Activated CD8-positive, alpha-beta T cell treated with anti-CD3 and anti-CD28 coated beads, Interleukin-2, amount 10 ng/mL, durations not matched to agents 7 days and 5 days (primary cell): Measurements from ENCODE around the gene POFUT2. TPM values are rescaled to one million over a fixed set of nuclear protein-coding genes. Genes with fewer than 3 reads are reported as not detected.

Source experiments
- ATAC-seq: fragments of 150-1000 bp; cut with Tn5 transposase; one replicate; pipeline ENCODE4 v1.10.0; 2021; ENCODE audit warnings: moderate library complexity
- CTCF ChIA-PET: fragments of 350-600 bp; sonication (Branson Sonifier 250); formaldehyde crosslinking; loops from one replicate; lab custom pipeline; 2021; ENCODE audit warnings: antibody characterized with exemption; lab: Charles Lee
- POLR2A ChIA-PET: fragments of 350-600 bp; sonication (Branson Sonifier 250); formaldehyde crosslinking; loops from one replicate; lab custom pipeline; 2021; ENCODE audit warnings: antibody characterized with exemption; lab: Charles Lee
- DNase-seq: peaks from one replicate; pipeline ENCODE4 v3.0.0-alpha.2; 2020
- H3K27ac Mint-ChIP-seq: one replicate; pipeline ENCODE4 v1.8.0; 2021; ENCODE audit warnings: mild to moderate bottlenecking, mixed read lengths
- H3K27me3 Mint-ChIP-seq: one replicate; pipeline ENCODE4 v1.8.0; 2021; ENCODE audit warnings: low read depth, mixed read lengths
- H3K36me3 Mint-ChIP-seq: one replicate; pipeline ENCODE4 v1.8.0; 2021; ENCODE audit warnings: low read depth, mixed read lengths
- H3K4me1 Mint-ChIP-seq: one replicate; pipeline ENCODE4 v1.8.0; 2021; ENCODE audit warnings: low read depth, mixed read lengths
- H3K4me3 Mint-ChIP-seq: one replicate; pipeline ENCODE4 v1.8.0; 2021; ENCODE audit warnings: mild to moderate bottlenecking, mixed read lengths
- H3K9me3 Mint-ChIP-seq: one replicate; pipeline ENCODE4 v1.8.0; 2022; ENCODE audit warnings: mixed read lengths; ENCODE audit not compliant: insufficient read depth
- total RNA-seq, 2 experiments: library from RNA; stranded (reverse); gene quantifications; one replicate each; pipeline ENCODE4 v1.2.3, GENCODE V29; 2021

POFUT2 gene
- total RNA-seq, 2 experiments from 2014 or later, result 13.6 to 16.0 TPM

DNA sequence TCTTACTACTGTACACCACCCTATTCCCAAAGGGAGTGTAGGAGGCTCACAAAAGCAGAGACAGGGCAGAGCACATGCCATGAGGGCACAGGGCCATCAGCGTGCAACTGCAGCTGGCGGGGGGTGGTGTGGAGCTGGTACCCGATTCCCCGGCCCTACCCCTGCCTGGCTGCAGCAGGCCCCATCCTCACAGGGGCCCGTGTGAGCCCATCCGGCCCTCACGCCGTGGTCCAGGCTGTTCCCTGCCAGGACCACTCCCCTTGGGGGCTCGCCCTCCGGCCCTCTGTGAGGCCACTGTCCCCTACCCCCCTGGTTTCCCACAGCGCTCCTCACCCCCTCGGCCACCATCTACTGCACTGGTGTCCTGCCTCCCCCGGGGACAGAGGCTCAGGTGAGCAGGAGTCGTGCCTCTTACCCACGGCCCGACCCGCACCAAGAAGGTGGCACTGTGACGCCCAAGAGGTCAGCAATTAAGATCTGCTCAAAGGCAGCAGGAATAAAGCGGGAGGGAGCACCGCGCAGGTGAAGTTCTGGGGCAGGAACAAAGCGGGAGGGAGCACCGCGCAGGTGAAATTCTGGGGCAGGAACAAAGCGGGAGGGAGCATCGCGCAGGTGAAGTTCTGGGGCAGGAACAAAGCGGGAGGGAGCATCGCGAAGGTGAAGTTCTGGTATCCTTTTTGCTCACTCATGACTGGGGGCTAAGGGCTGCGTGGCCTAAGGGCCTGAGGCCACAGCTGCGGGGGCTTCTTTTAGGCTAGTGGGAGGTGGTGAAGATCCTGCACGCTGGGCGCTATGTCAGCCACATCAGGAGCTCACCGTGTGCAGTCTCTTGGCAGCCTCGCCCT, 3.9 kb downstream of the POFUT2 start:
- Mint-ChIP-seq H3K27me3 (peaks cover under 1% of the 10 kb centered on the region), H3K27ac (no peak overlapping the region), H3K9me3 (no peaks in the 10 kb centered on the region), H3K4me1 (peaks cover 12% of the 10 kb centered on the region), H3K36me3 (peaks cover 12% of the 10 kb centered on the region), H3K4me3 (no peak overlapping the region)
- DNase-seq, result no peak
- POLR2A ChIA-PET, result no interaction called here
- no peak for ATAC-seq
- CTCF ChIA-PET, result interaction anchor here (1.3 kb wide), 1 partner anchor 334 kb away, joined by 3 read pairs; no protein-coding TSS in a partner anchor

DNA sequence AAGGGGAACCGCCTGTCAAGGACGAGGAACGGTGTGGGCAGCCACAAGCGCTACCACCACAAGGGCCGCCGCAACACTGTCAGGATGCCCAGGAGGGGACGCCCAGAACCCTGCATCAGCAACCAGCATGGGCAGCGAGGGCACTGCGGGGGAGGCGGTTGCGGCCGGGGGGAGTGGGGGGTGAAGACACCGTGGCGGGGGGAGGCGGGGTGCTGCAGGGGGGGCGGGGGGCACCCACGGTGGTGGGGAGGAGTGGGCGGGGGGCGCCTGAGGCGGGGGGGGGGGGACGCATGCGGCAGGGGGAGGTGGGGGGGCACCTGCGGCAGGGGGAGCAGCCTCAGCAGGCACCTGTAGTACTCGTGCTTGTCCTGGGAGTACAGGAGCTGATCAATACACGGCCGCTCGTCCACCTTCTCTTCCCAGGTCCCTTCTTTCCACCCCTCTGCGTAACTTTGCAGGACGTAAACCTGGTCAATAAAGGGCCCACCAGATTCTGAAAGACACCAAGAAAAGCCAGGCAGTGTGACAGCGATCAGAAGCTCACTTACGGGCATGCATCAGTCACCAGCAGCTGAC, 4.6 kb downstream of the POFUT2 start:
- POLR2A ChIA-PET, result no interaction called here
- CTCF ChIA-PET, result no interaction called here
- H3K4me3 Mint-ChIP-seq, result no peak overlapping the region
- peaks cover 12% of the 10 kb centered on the region for H3K4me1 Mint-ChIP-seq
- DNase-seq (no peak), ATAC-seq (no peak)
- peaks cover 12% of the 10 kb centered on the region for H3K36me3 Mint-ChIP-seq
- no peaks in the 10 kb centered on the region for H3K9me3 Mint-ChIP-seq
- H3K27ac Mint-ChIP-seq, result no peak overlapping the region
- H3K27me3 Mint-ChIP-seq, result no peaks in the 10 kb centered on the region

DNA sequence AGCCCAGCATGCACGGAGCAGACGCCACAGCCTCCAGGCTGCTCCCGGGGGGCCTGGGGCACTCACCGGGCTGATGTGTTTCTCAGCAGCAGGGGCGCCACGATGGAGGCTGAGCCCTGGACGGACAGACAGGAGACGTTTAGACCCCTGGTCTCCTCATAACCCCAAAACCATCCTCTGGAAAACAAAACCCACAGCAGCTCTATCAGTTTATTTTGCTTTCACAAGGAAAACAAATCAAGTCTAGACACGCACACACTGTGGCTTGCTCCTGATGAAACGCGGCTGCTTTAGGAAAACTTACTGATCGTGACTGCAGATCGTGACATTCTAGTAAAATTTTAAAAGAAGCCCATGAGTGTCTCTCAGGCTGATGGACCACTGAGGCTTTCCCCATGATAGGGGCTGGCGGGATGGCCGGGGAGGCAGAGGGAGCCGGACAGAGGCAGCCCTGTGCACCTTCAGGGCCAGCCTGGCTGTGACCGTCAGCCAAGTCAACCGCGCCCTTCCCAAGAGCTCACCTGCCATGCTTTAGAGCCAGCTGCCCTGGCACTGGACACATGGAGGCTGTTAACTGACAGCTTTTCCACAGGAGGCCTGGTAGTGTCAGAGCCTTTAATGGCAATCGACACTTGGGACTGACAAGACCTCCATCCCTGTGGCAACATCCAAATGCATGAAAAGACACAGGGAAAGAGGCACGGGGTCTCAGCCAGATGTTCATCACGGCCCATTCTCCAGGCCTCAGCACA, 5.2 kb downstream of the POFUT2 start:
- no peaks in the 10 kb centered on the region for H3K9me3 Mint-ChIP-seq
- H3K27me3 Mint-ChIP-seq, result no peaks in the 10 kb centered on the region
- ChIA-PET POLR2A (no interaction called here), CTCF (no interaction called here)
- no peak for DNase-seq
- no peak for ATAC-seq
- no peak overlapping the region for H3K4me3 Mint-ChIP-seq
- H3K27ac Mint-ChIP-seq, result no peak overlapping the region
- H3K4me1 Mint-ChIP-seq, result peaks cover 12% of the 10 kb centered on the region
- peaks cover 12% of the 10 kb centered on the region for H3K36me3 Mint-ChIP-seq

DNA sequence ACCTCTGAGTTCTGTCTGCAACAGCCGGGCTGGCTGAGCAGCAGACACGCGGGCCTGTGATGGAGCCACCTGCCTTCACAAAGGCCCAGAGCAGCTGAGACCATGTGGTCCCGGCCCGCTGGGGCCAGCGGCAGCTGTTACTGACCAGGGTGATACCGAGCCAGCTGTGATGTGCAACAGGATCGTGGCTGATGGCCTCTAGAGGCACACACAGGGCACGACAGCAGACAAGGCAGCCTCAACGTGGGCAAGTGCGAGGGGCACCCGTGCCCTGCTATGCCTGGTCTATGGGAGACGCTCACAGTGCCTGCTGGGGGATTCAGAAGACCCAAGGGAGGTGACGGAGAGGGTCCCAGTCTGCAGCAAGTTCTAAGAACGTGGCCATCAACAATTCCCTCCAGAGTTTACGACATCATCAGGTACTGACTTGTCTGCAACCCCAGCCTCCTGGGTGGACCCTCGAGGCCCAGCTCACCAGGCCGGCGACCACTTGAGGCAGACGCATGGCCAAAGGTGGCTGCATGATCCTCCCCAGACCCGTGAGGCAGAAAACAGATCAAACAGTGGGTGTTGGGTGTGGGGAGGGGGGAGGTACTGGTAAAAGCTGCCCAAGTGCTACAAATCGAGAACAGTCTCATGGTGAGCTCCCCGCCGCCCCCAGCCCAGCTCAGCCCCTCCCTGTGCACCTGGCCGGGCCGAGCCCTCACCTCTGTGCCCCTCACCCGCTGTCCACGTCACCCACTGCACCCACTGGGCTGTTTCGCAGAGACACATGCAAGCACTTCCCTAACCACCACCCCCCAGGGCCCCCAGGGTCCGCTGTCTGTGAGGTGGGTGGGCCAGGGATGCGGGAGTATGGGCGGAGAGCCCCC, 6.0 kb downstream of the POFUT2 start:
- POLR2A ChIA-PET, result no interaction called here
- H3K4me1 Mint-ChIP-seq, result peaks cover 11% of the 10 kb centered on the region

DNA sequence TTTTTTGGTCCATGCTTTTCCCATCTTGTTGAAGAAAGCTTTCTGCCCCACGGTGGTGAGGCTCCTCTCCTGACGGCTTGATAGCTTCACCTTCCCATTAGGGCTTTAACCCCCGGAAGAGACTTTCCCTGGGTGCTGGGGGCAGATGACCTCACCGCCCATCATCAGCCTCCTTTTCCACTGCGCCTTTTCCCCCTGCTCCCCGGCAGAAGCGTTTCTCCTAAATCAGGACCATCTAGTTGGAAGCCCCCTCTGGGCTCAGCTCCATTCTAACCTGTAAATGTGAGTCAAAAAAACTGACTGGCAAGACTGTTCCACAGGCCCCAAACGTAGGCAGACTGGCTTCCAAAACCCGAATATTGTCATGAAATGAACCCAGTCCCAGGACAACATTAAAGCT, 6.7 kb downstream of the POFUT2 start:
- H3K9me3 Mint-ChIP-seq, result no peaks in the 10 kb centered on the region
- H3K27me3 Mint-ChIP-seq, result no peaks in the 10 kb centered on the region
- ATAC-seq (no peak), DNase-seq (no peak)
- ChIA-PET POLR2A (no interaction called here), CTCF (interaction anchor here (0.8 to 1.0 kb wide), 2 partner anchors 9 to 12 kb away, joined by 3 read pairs; no protein-coding TSS in a partner anchor)
- no peak overlapping the region for H3K27ac Mint-ChIP-seq
- peaks cover 12% of the 10 kb centered on the region for H3K36me3 Mint-ChIP-seq
- H3K4me1 Mint-ChIP-seq, result peaks cover 7% of the 10 kb centered on the region
- H3K4me3 Mint-ChIP-seq, result no peak overlapping the region

More for the DNA sequence above, 6.0 kb downstream of the POFUT2 start:
- no peak for ATAC-seq
- Mint-ChIP-seq H3K27me3 (no peaks in the 10 kb centered on the region), H3K27ac (no peak overlapping the region), H3K36me3 (peaks cover 12% of the 10 kb centered on the region), H3K4me3 (no peak overlapping the region), H3K9me3 (no peaks in the 10 kb centered on the region)
- DNase-seq, result no peak
- CTCF ChIA-PET, result interaction anchor here (0.8 to 1.0 kb wide), 2 partner anchors 8 to 11 kb away, joined by 3 read pairs; no protein-coding TSS in a partner anchor

DNA sequence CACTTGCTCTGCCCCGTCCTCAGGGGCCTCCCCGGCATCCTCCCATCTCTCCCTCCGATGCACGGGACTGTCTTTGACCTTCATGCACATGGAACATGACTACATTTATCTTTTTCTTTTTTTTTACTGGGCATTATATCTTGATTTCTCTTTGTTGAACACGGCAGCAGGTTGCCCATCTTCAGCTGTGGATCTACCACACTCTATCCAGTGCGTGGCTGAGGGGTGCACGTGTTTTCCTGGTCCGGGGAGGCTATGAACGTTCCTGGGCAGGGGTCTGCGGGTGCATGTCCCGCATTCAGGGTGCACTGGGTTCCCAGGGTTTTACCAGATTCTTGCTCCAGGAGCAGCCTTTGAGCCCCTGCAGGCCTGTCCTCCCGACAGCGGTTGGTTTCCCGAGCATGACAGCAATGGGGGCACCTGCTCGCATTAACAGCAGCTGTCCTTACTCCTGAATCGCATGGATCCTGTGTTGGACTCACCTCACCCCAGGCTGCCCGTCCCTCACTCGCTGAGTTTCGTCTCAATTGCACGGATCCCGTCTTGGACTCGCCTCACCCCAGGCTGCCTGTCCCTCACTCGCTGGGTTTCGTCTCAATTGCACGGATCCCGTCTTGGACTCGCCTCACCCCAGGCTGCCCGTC, 7.4 kb downstream of the POFUT2 start:
- H3K27ac Mint-ChIP-seq, result peak overlapping the region; percentile 47
- no peak overlapping the region for H3K4me3 Mint-ChIP-seq
- H3K36me3 Mint-ChIP-seq, result peaks cover 11% of the 10 kb centered on the region
- ATAC-seq, result no peak
- H3K27me3 Mint-ChIP-seq, result no peaks in the 10 kb centered on the region
- H3K9me3 Mint-ChIP-seq, result no peaks in the 10 kb centered on the region
- no peak for DNase-seq
- H3K4me1 Mint-ChIP-seq, result peaks cover 4% of the 10 kb centered on the region
- ChIA-PET CTCF (interaction anchor here (0.8 kb wide), 1 partner anchor 12 kb away, joined by 3 read pairs; no protein-coding TSS in a partner anchor), POLR2A (no interaction called here)

DNA sequence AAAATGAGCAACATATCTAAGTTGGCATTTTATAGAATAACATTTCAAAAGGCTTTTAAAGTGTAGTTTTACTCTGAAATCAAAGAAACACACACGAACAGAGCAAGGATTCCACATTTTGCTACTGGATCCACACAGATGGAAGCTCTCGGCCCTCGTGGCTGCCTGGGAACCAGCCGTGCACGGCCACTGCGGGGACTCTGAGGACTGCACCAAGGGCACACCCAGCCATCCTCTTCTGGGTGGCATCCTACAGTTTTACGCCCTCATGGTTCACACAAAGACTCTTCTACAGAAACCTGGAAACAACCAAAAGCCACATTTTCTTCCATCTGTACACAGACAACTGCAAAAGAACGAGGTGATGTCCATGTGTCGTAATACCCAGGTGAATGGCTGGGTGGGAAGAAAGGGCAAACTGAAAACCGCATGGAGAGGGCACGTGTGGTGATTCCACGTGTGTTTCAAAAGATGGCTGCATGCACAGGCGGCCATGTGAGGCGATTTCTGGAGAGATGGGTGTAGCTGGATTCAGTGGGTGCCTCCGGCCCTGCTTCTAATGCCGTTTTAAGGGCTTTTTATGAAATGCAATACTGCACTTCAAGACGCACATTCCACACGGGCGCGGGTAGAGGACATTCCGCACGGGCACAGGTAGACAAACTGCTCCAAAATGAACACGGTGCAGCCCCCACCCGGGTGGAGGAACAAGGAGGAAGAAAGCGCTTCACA, 8.1 kb downstream of the POFUT2 start:
- Mint-ChIP-seq H3K4me3 (no peak overlapping the region), H3K4me1 (peaks cover 2% of the 10 kb centered on the region), H3K9me3 (no peaks in the 10 kb centered on the region), H3K27ac (no peak overlapping the region), H3K27me3 (no peaks in the 10 kb centered on the region), H3K36me3 (peaks cover 11% of the 10 kb centered on the region)
- DNase-seq, result no peak
- ChIA-PET POLR2A (no interaction called here), CTCF (no interaction called here)
- ATAC-seq, result no peak

DNA sequence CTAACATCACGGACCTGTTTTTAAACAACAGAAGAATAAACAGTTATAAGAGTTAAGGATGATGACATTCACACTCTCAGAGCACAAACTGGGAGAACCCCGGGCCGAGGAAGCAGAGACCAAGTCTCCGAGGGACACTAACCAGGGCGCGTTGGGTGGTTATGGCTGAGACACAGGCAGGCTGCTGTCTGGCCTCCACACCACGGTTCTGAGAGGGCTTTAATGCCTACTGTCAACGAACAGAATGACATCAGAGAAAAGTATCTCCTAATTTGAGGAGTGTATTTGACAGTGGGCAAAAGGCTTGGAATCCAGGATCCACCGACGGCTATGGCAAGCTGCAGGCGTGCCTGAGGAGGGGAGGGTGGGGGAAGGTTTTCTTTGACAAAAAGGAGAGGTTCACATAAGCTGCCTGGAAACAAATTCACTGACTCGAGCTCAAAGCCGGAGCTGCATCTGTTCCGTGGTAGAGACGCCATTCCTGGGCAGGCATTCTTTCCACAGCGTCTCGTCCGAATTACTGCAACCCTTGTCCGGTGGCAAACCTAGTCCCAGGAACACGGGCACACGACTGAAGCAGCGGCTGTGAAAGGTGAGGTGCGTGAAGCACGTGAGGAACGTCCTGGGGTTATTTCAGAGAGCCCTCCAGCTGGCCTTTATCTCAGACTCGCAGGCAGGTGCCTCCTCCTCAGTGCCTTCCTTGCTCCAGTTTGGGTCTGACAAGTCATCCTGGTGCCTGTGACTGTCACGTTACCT, 9.4 kb downstream of the POFUT2 start:
- CTCF ChIA-PET, result no interaction called here
- POLR2A ChIA-PET, result no interaction called here
- Mint-ChIP-seq H3K27me3 (no peaks in the 10 kb centered on the region), H3K36me3 (peaks cover 9% of the 10 kb centered on the region), H3K27ac (no peak overlapping the region), H3K4me1 (no peaks in the 10 kb centered on the region), H3K4me3 (no peak overlapping the region), H3K9me3 (no peaks in the 10 kb centered on the region)
- no peak for DNase-seq
- ATAC-seq, result no peak

DNA sequence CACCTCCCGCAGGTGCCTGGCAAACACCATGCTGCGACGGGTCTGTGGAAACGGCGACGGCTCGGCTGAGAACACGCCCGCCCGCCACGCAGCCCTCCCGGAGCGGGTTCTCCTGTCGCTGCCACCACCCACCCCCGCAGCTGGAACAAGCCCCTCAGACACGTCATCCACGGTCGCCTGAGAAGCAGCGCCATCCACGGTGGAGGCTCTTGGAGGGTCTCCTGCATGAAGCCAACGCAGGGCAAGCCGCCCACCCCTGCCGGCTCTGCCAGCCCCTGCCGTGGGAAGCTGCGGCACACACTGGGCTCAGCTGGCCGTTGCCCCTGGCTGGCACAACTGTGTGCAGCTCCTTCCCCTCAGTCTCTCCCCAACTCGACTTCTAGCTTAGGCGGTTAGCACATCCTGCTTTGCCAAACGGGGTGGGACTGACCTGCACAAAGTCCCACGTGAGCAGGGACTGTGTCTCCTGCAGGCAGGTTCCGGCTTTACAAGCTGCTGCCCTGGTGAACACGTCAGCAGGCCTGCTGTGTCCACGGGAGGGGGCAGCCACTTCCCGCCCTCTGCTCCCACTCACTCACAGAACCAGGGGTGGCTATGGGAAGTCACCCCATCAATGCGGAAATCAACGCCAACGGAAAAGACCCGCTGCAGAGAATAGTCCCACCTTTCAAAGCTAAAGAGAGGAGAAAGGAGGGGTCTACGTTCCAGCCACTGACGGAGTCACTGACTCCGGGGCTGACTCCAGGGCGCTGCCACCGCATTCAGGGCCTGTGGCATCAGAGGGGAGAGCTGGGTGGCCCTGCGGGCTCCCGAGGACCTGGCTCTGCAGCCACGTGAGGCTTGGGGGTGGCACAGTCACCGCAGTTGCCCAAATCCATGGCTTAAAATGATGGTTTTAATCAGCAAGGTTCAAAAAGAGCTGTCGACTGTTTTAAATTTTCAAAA, 10.3 kb downstream of the POFUT2 start:
- Mint-ChIP-seq H3K36me3 (peaks cover 7% of the 10 kb centered on the region), H3K27me3 (no peaks in the 10 kb centered on the region), H3K4me1 (no peaks in the 10 kb centered on the region), H3K27ac (no peak overlapping the region), H3K4me3 (no peak overlapping the region), H3K9me3 (no peaks in the 10 kb centered on the region)
- ChIA-PET POLR2A (no interaction called here), CTCF (no interaction called here)
- no peak for DNase-seq
- no peak for ATAC-seq
